AG20443 (cell line): Measurements from ENCODE around the gene ZNF595.
"Not testable (repeated sequence)": the region's sequence is repeated elsewhere in the genome, so short reads cannot be mapped to it uniquely, and the experiment has no call there.

ENCODE experiments used
- DNase-seq: peaks from one replicate; pipeline ENCODE4 v3.0.0; 2012; ENCODE audit warnings: low spot score, mixed read lengths

The ZNF595 gene

DNA sequence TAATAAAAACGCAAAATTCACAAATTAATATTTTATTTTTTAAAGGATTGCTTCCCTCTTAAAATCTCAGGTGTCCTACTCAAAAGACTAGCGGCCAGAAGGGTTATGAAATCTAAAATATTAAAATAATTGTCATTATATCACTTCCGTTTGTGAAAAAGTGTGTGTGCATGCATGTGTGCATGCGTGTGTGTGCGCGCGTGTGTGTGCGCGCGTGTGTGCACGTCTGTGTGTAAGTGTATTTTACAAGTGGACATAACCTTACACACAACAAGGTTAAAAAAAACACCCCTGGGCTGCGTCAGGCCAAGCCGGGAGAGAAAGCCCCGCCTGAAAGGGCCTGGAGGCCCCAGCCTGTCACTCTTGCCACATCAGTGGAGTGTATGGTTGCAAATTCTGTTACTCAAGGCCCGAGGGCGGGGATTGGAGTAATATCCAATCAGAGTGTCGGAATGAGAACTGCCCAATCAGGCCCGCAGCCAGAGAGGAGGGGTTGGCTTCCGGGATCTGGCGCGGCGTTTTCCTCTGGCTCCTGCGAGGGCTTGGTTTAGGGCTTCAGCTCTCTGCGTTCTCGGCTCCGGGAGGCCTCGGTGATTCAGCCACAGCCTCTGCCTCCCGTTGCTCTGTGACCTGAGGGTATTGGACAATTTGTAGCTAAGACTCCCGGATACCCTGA lies at the start of gene ZNF595:
ZNF595 (plus strand) TSS at position 518 of the 676 bp plus-strand sequence. CDS start 168 bp downstream, outside the sequence.
- DNase-seq, result not testable (repeated sequence)

DNA sequence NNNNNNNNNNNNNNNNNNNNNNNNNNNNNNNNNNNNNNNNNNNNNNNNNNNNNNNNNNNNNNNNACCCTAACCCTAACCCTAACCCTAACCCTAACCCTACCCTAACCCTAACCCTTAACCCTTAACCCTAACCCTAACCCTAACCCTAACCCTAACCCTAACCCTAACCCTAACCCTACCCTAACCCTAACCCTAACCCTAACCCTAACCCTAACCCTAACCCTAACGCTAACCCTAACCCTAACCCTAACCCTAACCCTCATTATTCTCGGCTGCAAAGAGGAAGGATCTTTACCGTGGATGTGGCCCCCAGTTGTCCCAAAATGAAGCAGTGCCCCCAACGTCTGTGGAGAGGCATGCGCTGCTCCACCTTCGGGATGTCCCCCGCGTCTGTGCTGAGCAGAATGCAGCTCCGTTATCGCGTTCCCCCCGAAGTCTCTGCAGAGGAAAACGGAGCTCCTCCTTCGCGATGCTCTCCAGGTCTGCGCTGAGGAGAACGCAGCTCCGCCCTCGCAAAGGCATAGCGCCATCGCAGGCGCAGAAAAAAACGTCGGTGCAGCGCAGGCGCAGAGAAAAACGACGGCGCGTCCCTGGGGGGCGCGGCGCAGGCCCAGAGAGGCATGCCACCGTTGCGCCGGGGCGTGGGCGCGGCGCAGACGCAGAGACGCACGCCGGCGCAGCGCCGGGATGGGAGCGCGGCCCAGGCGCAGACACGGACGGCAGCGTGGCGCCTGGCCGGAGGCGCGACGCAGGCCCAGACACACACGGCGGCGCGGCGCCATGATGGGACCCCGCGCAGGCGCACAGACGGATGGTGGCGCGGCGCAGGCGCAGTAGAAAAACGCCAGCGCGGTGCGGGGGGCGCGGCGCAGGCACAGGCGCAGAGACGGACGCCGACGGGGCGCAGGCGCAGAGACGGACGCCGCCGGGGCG lies 42.9 kb upstream of the ZNF595 start:
- not testable (repeated sequence) for DNase-seq

DNA sequence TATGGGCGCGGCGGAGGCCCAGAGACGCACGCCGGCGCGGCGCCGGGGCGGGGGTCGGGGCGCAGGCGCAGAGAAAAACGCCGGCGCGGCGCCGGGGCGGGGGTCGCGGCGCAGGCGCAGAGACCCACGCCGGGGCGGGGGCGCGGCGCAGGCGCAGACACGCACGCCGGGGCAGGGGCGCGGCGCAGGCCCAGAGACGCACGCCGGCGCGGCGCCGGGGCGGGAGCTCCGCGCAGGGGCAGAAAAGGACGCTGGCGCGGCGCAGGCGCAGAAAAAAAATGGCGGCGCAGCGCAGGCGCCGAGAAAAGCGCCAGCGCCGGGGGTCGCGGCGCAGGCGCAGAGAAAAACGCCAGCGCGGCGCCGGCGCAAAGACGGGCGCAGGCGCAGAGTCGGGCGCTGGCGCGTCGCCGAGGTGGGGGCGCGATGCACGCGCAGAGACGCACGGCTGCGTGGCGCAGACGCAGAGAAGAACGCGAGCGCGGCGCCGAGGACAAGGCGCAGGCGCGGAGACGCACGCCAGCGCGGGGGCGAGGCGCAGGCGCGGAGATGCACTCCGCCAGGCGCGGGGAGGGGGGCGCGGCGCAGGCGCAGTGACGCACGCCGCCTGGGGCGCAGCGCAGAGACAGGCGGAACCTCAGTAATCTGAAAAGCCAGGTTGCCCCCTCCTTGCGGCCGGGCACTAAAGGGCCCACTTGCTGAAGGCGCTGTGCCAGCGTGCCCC lies 41.9 kb upstream of the ZNF595 start:
- not testable (repeated sequence) for DNase-seq

GRCh38 chr4:11816-12417 lies 41.2 kb upstream of the ZNF595 start:
- DNase-seq, result not testable (repeated sequence)

DNA sequence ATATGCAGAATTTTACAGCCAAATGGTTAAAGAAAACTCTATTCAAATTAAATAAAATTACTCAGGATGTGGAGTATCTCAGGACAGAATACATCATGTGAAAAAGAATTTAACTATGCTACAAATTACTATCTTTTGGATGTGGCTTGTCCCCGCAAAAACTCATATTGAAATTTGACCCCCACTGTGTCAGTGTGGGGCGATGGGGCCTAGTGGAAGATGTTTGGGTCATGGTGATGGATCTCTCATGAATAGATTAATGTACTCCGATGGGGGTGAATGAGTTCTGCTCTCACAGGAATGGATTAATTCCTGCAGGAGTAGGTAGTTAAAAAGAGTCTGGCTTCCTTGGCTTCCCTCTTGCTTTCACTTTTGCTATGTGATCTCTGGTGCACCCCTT lies 35.0 kb upstream of the ZNF595 start:
- not testable (repeated sequence) for DNase-seq

- not testable (repeated sequence) for DNase-seq
Measured at GRCh38 chr4:18589-18988, 34.5 kb upstream of the ZNF595 start.

- DNase-seq, result not testable (repeated sequence)
Measured at GRCh38 chr4:22882-23281, 30.2 kb upstream of the ZNF595 start.

DNA sequence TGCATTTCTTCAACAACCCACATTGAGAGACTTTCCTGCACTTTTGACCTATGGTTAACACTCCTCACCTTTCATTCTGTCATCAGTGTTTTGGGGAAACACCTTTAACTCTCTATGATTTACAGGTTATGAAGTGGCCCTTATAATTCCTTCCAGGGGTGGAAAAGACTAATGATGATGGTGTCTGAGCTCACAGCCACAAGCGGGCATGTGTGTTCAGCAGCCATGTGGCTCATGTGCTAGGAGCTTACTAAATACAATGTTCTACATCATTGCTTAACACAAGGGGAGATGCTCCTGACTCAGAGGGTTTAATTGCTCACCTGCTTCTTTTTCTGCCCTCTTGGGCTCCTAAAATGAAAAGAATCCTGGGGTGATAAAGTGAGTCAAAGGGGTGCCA lies 28.8 kb upstream of the ZNF595 start:
- DNase-seq, result not testable (repeated sequence)

- not testable (repeated sequence) for DNase-seq
Measured at GRCh38 chr4:27501-27900, 25.6 kb upstream of the ZNF595 start.

GRCh38 chr4:28767-29542 lies 24.2 kb upstream of the ZNF595 start:
- DNase-seq, result not testable (repeated sequence)

DNA sequence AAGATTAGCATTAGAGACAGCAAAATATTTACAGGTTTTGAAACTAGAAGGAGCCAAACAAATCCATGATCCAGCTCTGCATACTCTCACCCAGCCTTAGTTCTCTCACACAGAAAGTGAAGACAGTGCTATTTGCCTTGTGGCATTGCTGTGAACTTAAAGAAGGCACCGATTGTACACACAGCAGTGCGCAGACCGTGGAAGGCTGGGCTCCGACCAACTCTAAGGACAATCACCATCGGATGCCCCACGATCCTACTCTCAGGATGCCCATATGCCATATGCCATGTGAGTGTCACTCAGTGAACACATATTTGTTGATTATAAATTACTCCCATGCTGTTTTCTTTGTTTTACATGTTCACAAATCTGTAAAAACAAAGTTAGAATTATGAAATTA lies 19.8 kb upstream of the ZNF595 start:
- not testable (repeated sequence) for DNase-seq

DNA sequence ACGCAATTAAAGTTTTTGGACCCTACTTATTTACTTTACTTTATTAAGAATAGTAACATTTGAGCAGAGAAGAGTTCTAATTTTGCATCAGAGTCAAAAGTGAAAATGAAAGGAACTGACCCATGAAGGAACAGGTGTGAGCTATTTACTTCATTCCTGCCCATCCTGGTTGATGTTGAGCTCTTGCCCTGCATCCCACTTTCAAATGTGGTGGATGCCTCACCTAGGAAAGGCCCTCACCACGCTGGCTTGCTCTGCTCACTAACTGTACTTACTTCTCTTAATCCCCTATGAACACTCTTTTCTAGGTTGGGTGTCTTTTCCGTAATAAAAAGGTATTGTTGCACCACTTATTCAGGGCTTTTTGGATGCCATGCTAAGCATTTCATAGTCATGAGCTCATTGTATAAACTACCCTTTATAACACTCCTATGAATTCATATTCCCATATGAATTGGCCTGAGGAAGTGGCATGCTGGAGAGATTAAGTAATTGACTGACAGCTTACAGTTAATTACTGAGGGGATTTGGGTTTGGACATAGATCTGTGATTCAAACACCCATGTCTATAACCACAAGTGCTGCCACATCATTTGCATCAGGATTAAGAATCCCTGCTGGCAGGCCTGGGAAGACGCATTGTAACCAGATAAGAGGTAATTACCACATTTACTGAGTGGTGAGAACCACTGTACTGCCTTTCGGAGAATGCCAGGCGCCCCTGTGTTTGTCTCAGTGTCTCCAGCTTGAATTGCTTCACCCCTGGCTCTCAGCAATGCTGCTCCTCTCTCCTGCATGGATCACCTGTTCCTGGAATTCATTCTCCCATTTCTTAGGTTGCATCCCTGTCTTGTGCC lies 16.3 kb upstream of the ZNF595 start:
- DNase-seq, result not testable (repeated sequence)

DNA sequence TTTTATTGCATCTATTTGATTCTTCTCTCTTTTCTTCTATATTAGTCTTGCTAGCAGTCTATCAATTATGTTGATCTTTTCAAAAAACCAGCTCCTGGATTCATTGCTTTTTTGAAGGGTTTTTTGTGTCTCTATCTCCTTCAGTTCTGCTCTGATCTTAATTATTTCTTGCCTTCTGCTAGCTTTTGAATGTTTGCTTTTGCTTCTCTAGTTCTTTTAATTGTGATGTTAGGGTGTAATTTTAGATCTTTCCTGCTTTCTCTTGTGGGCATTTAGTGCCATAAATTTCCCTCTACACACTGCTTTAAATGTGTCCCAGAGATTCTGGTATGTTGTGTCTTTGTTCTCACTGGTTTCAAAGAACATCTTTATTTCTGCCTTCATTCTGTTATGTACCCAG lies 14.9 kb upstream of the ZNF595 start:
- DNase-seq, result not testable (repeated sequence)

- DNase-seq, result not testable (repeated sequence)
Measured at GRCh38 chr4:43375-43774, 9.7 kb upstream of the ZNF595 start.

- DNase-seq, result not testable (repeated sequence)
Measured at GRCh38 chr4:51253-51652, 1.9 kb upstream of the ZNF595 start.

DNA sequence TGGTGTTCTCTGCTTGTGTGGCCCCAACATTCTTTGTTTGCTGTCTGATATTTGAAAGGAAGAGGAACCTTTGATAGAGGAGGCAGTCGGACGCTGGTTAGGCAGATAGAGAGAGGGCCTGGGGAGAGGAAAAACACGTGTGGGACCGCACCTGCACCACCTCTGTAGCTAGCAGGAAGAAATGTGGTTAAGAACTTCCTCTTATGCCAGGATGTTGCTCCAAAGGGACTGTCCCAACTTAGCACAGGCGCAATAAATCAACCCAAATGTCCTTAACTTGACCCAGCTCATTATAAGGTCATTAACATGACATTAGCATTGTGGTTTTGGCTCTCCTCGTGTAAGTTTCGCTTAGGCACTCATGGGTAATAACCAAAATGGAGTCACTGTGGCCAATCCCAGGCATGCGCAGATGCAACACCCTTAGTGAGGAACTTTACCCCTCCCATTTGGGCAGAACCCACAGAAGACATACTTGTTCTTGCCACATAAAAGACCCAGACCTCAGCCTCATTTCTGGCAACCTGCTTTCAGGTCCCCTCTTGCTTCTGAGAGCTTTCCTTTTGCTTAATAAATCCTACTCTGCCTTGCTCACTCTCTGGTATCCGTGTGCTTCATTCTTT lies 1.4 kb upstream of the ZNF595 start:
- not testable (repeated sequence) for DNase-seq

DNA sequence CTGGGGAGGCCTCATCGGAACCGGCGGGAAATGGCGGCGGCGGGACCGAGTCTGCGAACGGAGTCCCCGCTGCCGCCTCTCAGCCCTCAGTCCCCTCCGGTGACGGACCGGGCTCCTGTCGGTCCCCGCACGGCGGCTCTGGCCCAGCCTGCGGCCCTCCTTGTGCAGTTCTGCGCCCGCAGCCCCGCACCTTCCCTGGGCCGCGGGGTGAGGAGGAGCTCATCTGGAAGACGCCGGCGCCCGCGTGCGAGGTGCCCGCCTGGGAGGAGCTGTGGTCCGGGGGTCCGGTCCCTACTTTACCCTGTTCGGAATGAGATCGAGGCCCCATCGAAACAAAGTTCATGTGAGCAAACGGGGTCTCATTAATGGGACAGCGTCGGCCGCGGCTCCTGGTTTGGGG lies 400 bp downstream of the ZNF595 start:
- DNase-seq, result not testable (repeated sequence)

- DNase-seq, result not testable (repeated sequence)
Measured at GRCh38 chr4:64733-65132, 11.6 kb downstream of the ZNF595 start.

GRCh38 chr4:71830-72229 lies 18.7 kb downstream of the ZNF595 start:
- DNase-seq, result no peak

DNA sequence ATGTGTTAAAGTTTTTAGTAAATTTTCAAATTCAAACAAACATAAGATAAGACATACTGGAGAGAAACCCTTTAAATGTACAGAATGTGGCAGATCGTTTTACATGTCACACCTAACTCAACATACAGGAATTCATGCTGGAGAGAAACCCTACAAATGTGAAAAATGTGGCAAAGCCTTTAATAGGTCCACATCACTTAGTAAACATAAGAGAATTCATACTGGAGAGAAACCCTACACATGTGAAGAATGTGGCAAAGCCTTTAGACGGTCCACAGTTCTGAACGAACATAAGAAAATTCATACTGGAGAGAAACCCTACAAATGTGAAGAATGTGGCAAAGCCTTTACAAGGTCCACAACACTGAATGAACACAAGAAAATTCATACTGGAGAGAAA lies 32.8 kb downstream of the ZNF595 start:
- DNase-seq, result no peak
